ENCODE results near the gene CCDC107.

- TF ChIP-seq CTCF (IDR thresholded peaks at IDR 0.05) (no peak), POLR2A (IDR thresholded peaks at IDR 0.05) (no peak), POLR2AphosphoS5 (IDR thresholded peaks at IDR 0.05) (no peak)
Measured at GRCh38 chr9:35666549-35666948, 8.5 kb downstream of the CCDC107 start.

All from suprapubic skin (tissue), 4 donors.